ENCODE results near the gene ANKRD23. TPM values are rescaled to one million over a fixed set of nuclear protein-coding genes. Genes with fewer than 3 reads are reported as not detected.

Gene ANKRD23
- total RNA-seq, 1 donor = 1.8 TPM

GRCh38 chr2:96809951-96810782 lies 33.7 kb downstream of the ANKRD23 start:
- Histone ChIP-seq H3K4me3 (ENCODE audit: insufficient read depth, low read length) (no peak overlapping the region), H3K9me3 (ENCODE audit: low read depth, low read length) (no peaks in the 10 kb centered on the region), H2AFZ (ENCODE audit: low read length) (no peak overlapping the region), H3K27ac (ENCODE audit: low read depth, low read length) (no peak overlapping the region), H3K4me1 (ENCODE audit: insufficient read depth, low read length) (peaks cover 10% of the 10 kb centered on the region), H3K79me2 (ENCODE audit: insufficient read depth, low read length) (no peaks in the 10 kb centered on the region), H3K36me3 (ENCODE audit: insufficient read depth, low read length) (no peaks in the 10 kb centered on the region), H3K4me2 (ENCODE audit: insufficient read depth, low read length) (no peak overlapping the region), H3K27me3 (ENCODE audit: insufficient read depth, low read length) (no peaks in the 10 kb centered on the region), H4K20me1 (ENCODE audit: insufficient read depth, low read length) (no peaks in the 10 kb centered on the region)
- no peak for TF ChIP-seq CTCF (IDR thresholded peaks at IDR 0.05; ENCODE audit: extremely low read depth, low read depth, low read length)
- DNase-seq (ENCODE audit: insufficient read length, low spot score, missing footprints) = peak; percentile 43

- no peak for TF ChIP-seq CTCF (IDR thresholded peaks at IDR 0.05; ENCODE audit: extremely low read depth, low read depth, low read length)
- DNase-seq (ENCODE audit: insufficient read length, low spot score, missing footprints) = peak; percentile 64
- H3K36me3 ChIP-seq (ENCODE audit: insufficient read depth, low read length) = no peaks in the 10 kb centered on the region
- H3K79me2 ChIP-seq (ENCODE audit: insufficient read depth, low read length) = no peaks in the 10 kb centered on the region
- H3K4me2 ChIP-seq (ENCODE audit: insufficient read depth, low read length) = no peak overlapping the region
- no peak overlapping the region for H3K4me3 ChIP-seq (ENCODE audit: insufficient read depth, low read length)
- H2AFZ ChIP-seq (ENCODE audit: low read length) = no peak overlapping the region
- H3K4me1 ChIP-seq (ENCODE audit: insufficient read depth, low read length) = peaks cover 7% of the 10 kb centered on the region
- H3K9me3 ChIP-seq (ENCODE audit: low read depth, low read length) = no peaks in the 10 kb centered on the region
- H4K20me1 ChIP-seq (ENCODE audit: insufficient read depth, low read length) = no peaks in the 10 kb centered on the region
- H3K27me3 ChIP-seq (ENCODE audit: insufficient read depth, low read length) = no peaks in the 10 kb centered on the region
- H3K27ac ChIP-seq (ENCODE audit: low read depth, low read length) = no peak overlapping the region
Measured at GRCh38 chr2:96809216-96809882, 34.5 kb downstream of the ANKRD23 start.

GRCh38 chr2:96808176-96808837 lies 35.5 kb downstream of the ANKRD23 start:
- Histone ChIP-seq H3K79me2 (ENCODE audit: insufficient read depth, low read length) (no peaks in the 10 kb centered on the region), H3K36me3 (ENCODE audit: insufficient read depth, low read length) (no peaks in the 10 kb centered on the region), H2AFZ (ENCODE audit: low read length) (no peak overlapping the region), H4K20me1 (ENCODE audit: insufficient read depth, low read length) (no peaks in the 10 kb centered on the region), H3K27me3 (ENCODE audit: insufficient read depth, low read length) (no peaks in the 10 kb centered on the region), H3K4me2 (ENCODE audit: insufficient read depth, low read length) (no peak overlapping the region), H3K27ac (ENCODE audit: low read depth, low read length) (no peak overlapping the region), H3K4me1 (ENCODE audit: insufficient read depth, low read length) (peaks cover 7% of the 10 kb centered on the region), H3K4me3 (ENCODE audit: insufficient read depth, low read length) (no peak overlapping the region), H3K9me3 (ENCODE audit: low read depth, low read length) (no peaks in the 10 kb centered on the region)
- DNase-seq (ENCODE audit: insufficient read length, low spot score, missing footprints) = peak; percentile 52
- TF ChIP-seq CTCF (IDR thresholded peaks at IDR 0.05; ENCODE audit: extremely low read depth, low read depth, low read length) = no peak

GRCh38 chr2:96807127-96807471 lies 36.7 kb downstream of the ANKRD23 start:
- H3K4me3 ChIP-seq (ENCODE audit: insufficient read depth, low read length) = no peak overlapping the region
- peaks cover 5% of the 10 kb centered on the region for H3K4me1 ChIP-seq (ENCODE audit: insufficient read depth, low read length)
- no peak overlapping the region for H2AFZ ChIP-seq (ENCODE audit: low read length)
- H4K20me1 ChIP-seq (ENCODE audit: insufficient read depth, low read length) = no peaks in the 10 kb centered on the region
- no peaks in the 10 kb centered on the region for H3K79me2 ChIP-seq (ENCODE audit: insufficient read depth, low read length)
- TF ChIP-seq CTCF (IDR thresholded peaks at IDR 0.05; ENCODE audit: extremely low read depth, low read depth, low read length) = no peak
- H3K27me3 ChIP-seq (ENCODE audit: insufficient read depth, low read length) = no peaks in the 10 kb centered on the region
- H3K9me3 ChIP-seq (ENCODE audit: low read depth, low read length) = no peaks in the 10 kb centered on the region
- no peak for DNase-seq (ENCODE audit: insufficient read length, low spot score, missing footprints)
- no peaks in the 10 kb centered on the region for H3K36me3 ChIP-seq (ENCODE audit: insufficient read depth, low read length)
- H3K27ac ChIP-seq (ENCODE audit: low read depth, low read length) = no peak overlapping the region
- no peak overlapping the region for H3K4me2 ChIP-seq (ENCODE audit: insufficient read depth, low read length)
